ENCODE data around the gene EIF5AL1.
"Not testable (repeated sequence)": the region's sequence is repeated elsewhere in the genome, so short reads cannot be mapped to it uniquely, and the experiment has no call there.

Gene EIF5AL1

GRCh38 chr10:79533142-79533902 is 21.0 kb downstream of the EIF5AL1 start:
- H2AFZ ChIP-seq (ENCODE audit: low read length); H3K9me3 ChIP-seq (ENCODE audit: insufficient read depth, low read depth, low read length); H3K9ac ChIP-seq (ENCODE audit: low read depth, low read length, poor library complexity, severe bottlenecking); H3K4me2 ChIP-seq (ENCODE audit: low read depth, low read length, poor library complexity, severe bottlenecking); H4K20me1 ChIP-seq (ENCODE audit: insufficient read depth, low read length, poor library complexity, severe bottlenecking); H3K36me3 ChIP-seq (ENCODE audit: insufficient read depth, low read length); H3K9me2 ChIP-seq (replicated peaks; ENCODE audit: low read depth, low read length); H3K79me2 ChIP-seq (ENCODE audit: insufficient read depth, low read length); H3K4me1 ChIP-seq (ENCODE audit: insufficient read depth, low read length, poor library complexity, severe bottlenecking); H3K27me3 ChIP-seq (ENCODE audit: insufficient read depth, low read length, poor library complexity, severe bottlenecking); H3F3A ChIP-seq (ENCODE audit: low read depth); H3K4me3 ChIP-seq (ENCODE audit: low read length, poor library complexity, severe bottlenecking): not testable (repeated sequence)

GRCh38 chr10:79533903-79534175 is 21.5 kb downstream of the EIF5AL1 start:
- not testable (repeated sequence) for H2AFZ ChIP-seq (ENCODE audit: low read length); H3K36me3 ChIP-seq (ENCODE audit: insufficient read depth, low read length); H3K9me3 ChIP-seq (ENCODE audit: insufficient read depth, low read depth, low read length); H3K4me3 ChIP-seq (ENCODE audit: low read length, poor library complexity, severe bottlenecking); H3K4me1 ChIP-seq (ENCODE audit: insufficient read depth, low read length, poor library complexity, severe bottlenecking); H3F3A ChIP-seq (ENCODE audit: low read depth); H3K4me2 ChIP-seq (ENCODE audit: low read depth, low read length, poor library complexity, severe bottlenecking); H3K9me2 ChIP-seq (replicated peaks; ENCODE audit: low read depth, low read length); H3K9ac ChIP-seq (ENCODE audit: low read depth, low read length, poor library complexity, severe bottlenecking); H3K79me2 ChIP-seq (ENCODE audit: insufficient read depth, low read length); H3K27me3 ChIP-seq (ENCODE audit: insufficient read depth, low read length, poor library complexity, severe bottlenecking); H4K20me1 ChIP-seq (ENCODE audit: insufficient read depth, low read length, poor library complexity, severe bottlenecking)

- H3K9me2 ChIP-seq (replicated peaks; ENCODE audit: low read depth, low read length); H3F3A ChIP-seq (ENCODE audit: low read depth); H3K9me3 ChIP-seq (ENCODE audit: insufficient read depth, low read depth, low read length); H3K36me3 ChIP-seq (ENCODE audit: insufficient read depth, low read length); H3K9ac ChIP-seq (ENCODE audit: low read depth, low read length, poor library complexity, severe bottlenecking); H4K20me1 ChIP-seq (ENCODE audit: insufficient read depth, low read length, poor library complexity, severe bottlenecking); H3K27me3 ChIP-seq (ENCODE audit: insufficient read depth, low read length, poor library complexity, severe bottlenecking); H3K4me1 ChIP-seq (ENCODE audit: insufficient read depth, low read length, poor library complexity, severe bottlenecking); H2AFZ ChIP-seq (ENCODE audit: low read length); H3K4me3 ChIP-seq (ENCODE audit: low read length, poor library complexity, severe bottlenecking); H3K4me2 ChIP-seq (ENCODE audit: low read depth, low read length, poor library complexity, severe bottlenecking); H3K79me2 ChIP-seq (ENCODE audit: insufficient read depth, low read length): not testable (repeated sequence)
Observed at GRCh38 chr10:79538311-79538710, 26.0 kb downstream of the EIF5AL1 start.

- H3F3A ChIP-seq (ENCODE audit: low read depth); H3K9me3 ChIP-seq (ENCODE audit: insufficient read depth, low read depth, low read length); H3K9me2 ChIP-seq (replicated peaks; ENCODE audit: low read depth, low read length); H3K27me3 ChIP-seq (ENCODE audit: insufficient read depth, low read length, poor library complexity, severe bottlenecking); H4K20me1 ChIP-seq (ENCODE audit: insufficient read depth, low read length, poor library complexity, severe bottlenecking); H3K4me1 ChIP-seq (ENCODE audit: insufficient read depth, low read length, poor library complexity, severe bottlenecking); H3K4me3 ChIP-seq (ENCODE audit: low read length, poor library complexity, severe bottlenecking); H2AFZ ChIP-seq (ENCODE audit: low read length); H3K4me2 ChIP-seq (ENCODE audit: low read depth, low read length, poor library complexity, severe bottlenecking); H3K36me3 ChIP-seq (ENCODE audit: insufficient read depth, low read length); H3K79me2 ChIP-seq (ENCODE audit: insufficient read depth, low read length); H3K9ac ChIP-seq (ENCODE audit: low read depth, low read length, poor library complexity, severe bottlenecking): not testable (repeated sequence)
Observed at GRCh38 chr10:79540930-79541329, 28.6 kb downstream of the EIF5AL1 start.

- Histone ChIP-seq H3K79me2 (ENCODE audit: insufficient read depth, low read length) (no peaks in the 10 kb centered on the region), H3K27me3 (ENCODE audit: insufficient read depth, low read length, poor library complexity, severe bottlenecking) (no peaks in the 10 kb centered on the region), H3K4me2 (ENCODE audit: low read depth, low read length, poor library complexity, severe bottlenecking) (no peak overlapping the region), H3K4me1 (ENCODE audit: insufficient read depth, low read length, poor library complexity, severe bottlenecking) (no peaks in the 10 kb centered on the region), H3K9me3 (ENCODE audit: insufficient read depth, low read depth, low read length) (no peaks in the 10 kb centered on the region), H3K36me3 (ENCODE audit: insufficient read depth, low read length) (no peaks in the 10 kb centered on the region), H4K20me1 (ENCODE audit: insufficient read depth, low read length, poor library complexity, severe bottlenecking) (no peaks in the 10 kb centered on the region), H3K4me3 (ENCODE audit: low read length, poor library complexity, severe bottlenecking) (no peak overlapping the region), H3K9me2 (replicated peaks; ENCODE audit: low read depth, low read length) (no peaks in the 10 kb centered on the region), H2AFZ (ENCODE audit: low read length) (no peak overlapping the region), H3F3A (ENCODE audit: low read depth) (no peaks in the 10 kb centered on the region), H3K9ac (ENCODE audit: low read depth, low read length, poor library complexity, severe bottlenecking) (no peak overlapping the region)
- TF ChIP-seq CTCF (conservative IDR thresholded peaks at IDR 0.05; ENCODE audit: low read length) (no peak), EZH2phosphoT487 (IDR thresholded peaks at IDR 0.05; ENCODE audit: borderline replicate concordance) (no peak)
Observed at GRCh38 chr10:79542626-79543025, 30.3 kb downstream of the EIF5AL1 start.

- H3K9me2 ChIP-seq (replicated peaks; ENCODE audit: low read depth, low read length); H3K9me3 ChIP-seq (ENCODE audit: insufficient read depth, low read depth, low read length); H3K27me3 ChIP-seq (ENCODE audit: insufficient read depth, low read length, poor library complexity, severe bottlenecking); H3K79me2 ChIP-seq (ENCODE audit: insufficient read depth, low read length); H3K9ac ChIP-seq (ENCODE audit: low read depth, low read length, poor library complexity, severe bottlenecking); H4K20me1 ChIP-seq (ENCODE audit: insufficient read depth, low read length, poor library complexity, severe bottlenecking); H3K4me2 ChIP-seq (ENCODE audit: low read depth, low read length, poor library complexity, severe bottlenecking); H3K4me1 ChIP-seq (ENCODE audit: insufficient read depth, low read length, poor library complexity, severe bottlenecking); H3K36me3 ChIP-seq (ENCODE audit: insufficient read depth, low read length); H3K4me3 ChIP-seq (ENCODE audit: low read length, poor library complexity, severe bottlenecking); H3F3A ChIP-seq (ENCODE audit: low read depth); H2AFZ ChIP-seq (ENCODE audit: low read length): not testable (repeated sequence)
Observed at GRCh38 chr10:79544408-79544807, 32.1 kb downstream of the EIF5AL1 start.
